Right ventricle myocardium inferior (tissue), 1 donor: ENCODE results near the gene NOL12. TPM values are rescaled to one million over a fixed set of nuclear protein-coding genes. Genes with fewer than 3 reads are reported as not detected.

Experiments
- ATAC-seq: fragments of 200-7000 bp; cut with Tn5 transposase; one replicate; pipeline ENCODE4 v1.9.1; 2020; ENCODE audit warnings: mild to moderate bottlenecking, moderate library complexity
- DNase-seq: peaks from one replicate; pipeline ENCODE4 v3.0.0; 2021; ENCODE audit errors: missing footprints
- intact Hi-C: fragments of 100-400 bp; cut with DNase I; formaldehyde crosslinking; loops from one replicate; pipeline ENCODE4 v1.11.0; 2022
- total RNA-seq: library from RNA; stranded (reverse); fragmentation: NEBNext Ultra II Directional; extraction: Animal tissue kit (Norgen Biotek cat#: 25700); gene quantifications from one replicate; pipeline ENCODE4 v1.2.1, GENCODE V29; 2021
- donor health status: DM: no; HTN: yes; CAD: no; lungs with severe emphysema.

The NOL12 gene
- total RNA-seq, 1 donor from 2014 or later = 14.1 TPM

- intact Hi-C loops = loop anchor here (1.0 kb wide), 1 partner anchor 17 kb away; the partner anchor contains the start of gene LGALS1
- peak; percentile 99 for DNase-seq
Measured at GRCh38 chr22:37658133-37659065, 27.7 kb upstream of the NOL12 start, which contains the start of gene PDXP. Gene PDXP, plus strand, starts transcription at chr22:37658723. Its CDS starts 60 bp downstream, at chr22:37658783.

GRCh38 chr22:37659066-37659896 is 26.9 kb upstream of the NOL12 start:
- intact Hi-C loops = no loop called here
- DNase-seq = no peak
- ATAC-seq = no peak

More at GRCh38 chr22:37658133-37659065, 27.7 kb upstream of the NOL12 start, which contains the start of gene PDXP:
- peak; percentile 98 for ATAC-seq

GRCh38 chr22:37659897-37660708 is 26.0 kb upstream of the NOL12 start:
- intact Hi-C loops = no loop called here
- DNase-seq (no peak), ATAC-seq (no peak)

- ATAC-seq (no peak), DNase-seq (no peak)
- intact Hi-C loops = no loop called here
Measured at GRCh38 chr22:37660709-37661045, 25.5 kb upstream of the NOL12 start.

- intact Hi-C loops = no loop called here
- ATAC-seq = peak; percentile 35
Measured at GRCh38 chr22:37661160-37661924, 24.8 kb upstream of the NOL12 start.

GRCh38 chr22:37662039-37662438 is 24.1 kb upstream of the NOL12 start:
- intact Hi-C loops = no loop called here
- DNase-seq (no peak), ATAC-seq (no peak)

More at GRCh38 chr22:37661160-37661924, 24.8 kb upstream of the NOL12 start:
- DNase-seq = no peak

- intact Hi-C loops = no loop called here
- DNase-seq (no peak), ATAC-seq (no peak)
Measured at GRCh38 chr22:37663521-37664140, 22.5 kb upstream of the NOL12 start.

- intact Hi-C loops = no loop called here
- peak; percentile 21 for ATAC-seq
- DNase-seq = no peak
Measured at GRCh38 chr22:37664249-37665101, 21.7 kb upstream of the NOL12 start.

GRCh38 chr22:37665487-37665886 is 20.7 kb upstream of the NOL12 start:
- intact Hi-C loops = no loop called here
- ATAC-seq = no peak
- DNase-seq = no peak

GRCh38 chr22:37669586-37669985 is 16.6 kb upstream of the NOL12 start:
- ATAC-seq (no peak), DNase-seq (no peak)
- intact Hi-C loops = no loop called here

GRCh38 chr22:37672206-37672919 is 13.8 kb upstream of the NOL12 start:
- intact Hi-C loops = no loop called here
- ATAC-seq (no peak), DNase-seq (no peak)

- DNase-seq (no peak), ATAC-seq (no peak)
- intact Hi-C loops = no loop called here
Measured at GRCh38 chr22:37672920-37673455, 13.2 kb upstream of the NOL12 start.

GRCh38 chr22:37674248-37674647 is 11.9 kb upstream of the NOL12 start:
- ATAC-seq (no peak), DNase-seq (no peak)
- intact Hi-C loops = loop anchor here (2.0 kb wide), 1 partner anchor 79 kb away; no protein-coding TSS in a partner anchor

- ATAC-seq = peak; percentile 90
- DNase-seq = peak; percentile 98
- intact Hi-C loops = loop anchor here (1.0 to 5.0 kb wide), 3 partner anchors 17 to 78 kb away; partner anchors contain the start of gene PDXP
Measured at GRCh38 chr22:37674951-37675929, 10.9 kb upstream of the NOL12 start, which contains the start of gene LGALS1. Gene LGALS1, plus strand, starts transcription at chr22:37675636. Its CDS starts 67 bp downstream, at chr22:37675703.
